Endothelial cell of umbilical vein (primary cell): ENCODE results near the gene TMEM138. TPM values are rescaled to one million over a fixed set of nuclear protein-coding genes. Genes with fewer than 3 reads are reported as not detected.

Experiments
- BruUV-seq: library from RNA; stranded (reverse); fragments of 400-500 nt; replicated peaks from 2 replicates; lab custom pipeline; 2021; lab: Mats Ljungman, UMichigan
- CTCF ChIA-PET: fragments of 300-600, 350-600 bp; sonication (Branson Sonifier 250); formaldehyde crosslinking; loops from one replicate; lab custom pipeline; 2021; ENCODE audit warnings: antibody characterized with exemption, inconsistent platforms; lab: Charles Lee
- POLR2A ChIA-PET: fragments of 300-600, 350-600 bp; sonication (Branson Sonifier 250); formaldehyde crosslinking; loops from one replicate; lab custom pipeline; 2021; ENCODE audit warnings: antibody characterized with exemption, inconsistent platforms; lab: Charles Lee
- DNase-seq: peaks from one replicate; pipeline ENCODE4 v3.0.0-alpha.2; 2011; ENCODE audit warnings: low read depth, low spot score
- FAIRE-seq: peaks from 2 replicates; lab custom pipeline; 2011; peaks lifted over from hg19 to GRCh38; lab: Jason Lieb, UNC
- H2AFZ ChIP-seq: 2 replicates; pipeline ENCODE4 v1.6.0; 2012; ENCODE audit warnings: low read depth, low read length, control low read depth, inconsistent platforms
- H3K27ac ChIP-seq: 2 replicates; pipeline ENCODE4 v1.5.1; 2011; ENCODE audit warnings: low read depth, mild to moderate bottlenecking, control low read depth, low read length, moderate library complexity; ENCODE audit not compliant: insufficient read depth
- H3K27me3 ChIP-seq, 2 experiments: 2 replicates each; pipeline versions ENCODE4 v1.6.0 to v1.6.1; 2011; ENCODE audit warnings: low read length in 2 of 2, mixed read lengths in 1 of 2; ENCODE audit not compliant: control insufficient read depth in 2 of 2, insufficient read depth in 2 of 2
- H3K36me3 ChIP-seq, 2 experiments: 2 replicates in 1 of 2; 3 replicates in 1 of 2; pipeline ENCODE4 v1.5.1; 2011; ENCODE audit warnings: low read length in 2 of 2, mild to moderate bottlenecking in 1 of 2, moderate library complexity in 1 of 2; ENCODE audit not compliant: control insufficient read depth in 2 of 2, insufficient read depth in 2 of 2; ENCODE audit errors: extremely low read depth in 1 of 2
- H3K4me1 ChIP-seq: 3 replicates; pipeline ENCODE4 v1.5.1; 2011; ENCODE audit warnings: mild to moderate bottlenecking, low read length; ENCODE audit not compliant: control insufficient read depth, insufficient read depth; ENCODE audit errors: extremely low read depth
- H3K4me2 ChIP-seq: 2 replicates; pipeline ENCODE4 v1.6.1; 2011; ENCODE audit warnings: low read length, control low read depth, mixed read lengths; ENCODE audit not compliant: insufficient read depth
- H3K4me3 ChIP-seq, 3 experiments: fragments of 200-600 bp in 1 of 3; sonication (generic), shearing (Covaris generic) in 1 of 3; replicated peaks in 1 of 3; 2 replicates each; pipeline ENCODE4 v1.5.1; 2011 to 2016; ENCODE audit warnings: control low read depth in 3 of 3, low read length in 3 of 3, mild to moderate bottlenecking in 2 of 3, inconsistent platforms in 1 of 3, low read depth in 1 of 3, moderate library complexity in 1 of 3; ENCODE audit not compliant: insufficient read depth in 1 of 3
- H3K79me2 ChIP-seq: 2 replicates; pipeline ENCODE4 v1.6.0; 2012; ENCODE audit warnings: low read length, inconsistent platforms; ENCODE audit not compliant: control insufficient read depth, insufficient read depth
- H3K9ac ChIP-seq: replicated peaks from 2 replicates; pipeline ENCODE3; 2011; ENCODE audit warnings: low read length, control low read depth; ENCODE audit not compliant: insufficient read depth; ENCODE audit errors: extremely low read depth
- H3K9me1 ChIP-seq: replicated peaks from 3 replicates; pipeline ENCODE4 v1.6.0; 2011; ENCODE audit warnings: mild to moderate bottlenecking, low read length; ENCODE audit not compliant: control insufficient read depth, insufficient read depth; ENCODE audit errors: extremely low read depth
- H3K9me3 ChIP-seq: replicated peaks from 2 replicates; pipeline ENCODE4 v1.5.1; 2012; ENCODE audit warnings: low read length, inconsistent platforms; ENCODE audit not compliant: control insufficient read depth, insufficient read depth
- H4K20me1 ChIP-seq: replicated peaks from 2 replicates; pipeline ENCODE3; 2011; ENCODE audit warnings: mild to moderate bottlenecking, low read length; ENCODE audit not compliant: control insufficient read depth, insufficient read depth; ENCODE audit errors: extremely low read depth
- EZH2 ChIP-seq: IDR thresholded peaks from 2 replicates; pipeline ENCODE4 v1.6.1; 2012; ENCODE audit warnings: borderline replicate concordance, low read depth, mild to moderate bottlenecking, moderate library complexity, low read length, inconsistent platforms; ENCODE audit not compliant: severe bottlenecking
- FOS ChIP-seq: IDR thresholded peaks from 2 replicates; pipeline ENCODE4 v1.6.1; 2011; ENCODE audit warnings: mild to moderate bottlenecking, low read length, moderate library complexity, borderline replicate concordance; ENCODE audit not compliant: insufficient read depth
- GATA2 ChIP-seq: IDR thresholded peaks from 2 replicates; pipeline ENCODE4 v1.7.0; 2011; ENCODE audit warnings: low read depth, mild to moderate bottlenecking, moderate library complexity, mixed read lengths, low read length; ENCODE audit not compliant: insufficient read length, insufficient read depth
- JUN ChIP-seq: IDR thresholded peaks from 2 replicates; pipeline ENCODE4 v1.6.1; 2011; ENCODE audit warnings: borderline replicate concordance, low read depth; ENCODE audit not compliant: insufficient read length, insufficient read depth
- POLR2AphosphoS5 ChIP-seq: IDR thresholded peaks from 2 replicates; pipeline ENCODE4 v1.6.1; 2012; ENCODE audit warnings: low read depth, mild to moderate bottlenecking, control low read depth, low read length, moderate library complexity; ENCODE audit not compliant: insufficient read depth
- dilution Hi-C: fragments of 300-500 bp; cut with MboI; formaldehyde crosslinking; loops from one replicate; pipeline ENCODE4 v1.15.0; 2019; ENCODE audit warnings: low sequenced_read_pairs; ENCODE audit not compliant: extremely low pct_ligation_motif_present
- intact Hi-C: fragments of 100-400 bp; cut with micrococcal nuclease; formaldehyde crosslinking; loops from one replicate; pipeline ENCODE4 v1.10.0; 2022
- polyA plus RNA-seq, 4 experiments: library from polyadenylated mRNA; depleted of rRNA in 3 of 4; stranded (reverse) in 3 of 4; unstranded in 1 of 4; fragments of >200 nt; gene quantifications; 2 replicates each; pipeline versions ENCODE4 v1.2.1 to v1.2.3, GENCODE V29; 2011 to 2012; ENCODE audit warnings: missing spikeins in 1 of 4
- total RNA-seq: library from RNA; stranded (reverse); gene quantifications from 2 replicates; pipeline ENCODE4 v1.2.3, GENCODE V29; 2021
- TF ChIP-seq, protein P1 (sequence below), 2 donors: IDR thresholded peaks; 1 replicate in 1 of 2; 2 replicates in 1 of 2; pipeline ENCODE4 v1.5.1; 2011; ENCODE audit warnings: low read length in 2 of 2, mild to moderate bottlenecking in 2 of 2, moderate library complexity in 2 of 2, control low read depth in 1 of 2, inconsistent platforms in 1 of 2, low read depth in 1 of 2; ENCODE audit not compliant: insufficient read depth in 1 of 2; ENCODE audit errors: extremely low read depth in 1 of 2
- TF ChIP-seq, protein P2 (sequence below): IDR thresholded peaks from 2 replicates; pipeline ENCODE4 v1.6.1; 2011; ENCODE audit not compliant: insufficient read depth, insufficient read length

The TMEM138 gene
- total and polyA plus RNA-seq, 2 donors (not counting 3 experiments of a cell fraction or from before 2014, with no cell fraction given), result 37.9 to 60.0 TPM

DNA sequence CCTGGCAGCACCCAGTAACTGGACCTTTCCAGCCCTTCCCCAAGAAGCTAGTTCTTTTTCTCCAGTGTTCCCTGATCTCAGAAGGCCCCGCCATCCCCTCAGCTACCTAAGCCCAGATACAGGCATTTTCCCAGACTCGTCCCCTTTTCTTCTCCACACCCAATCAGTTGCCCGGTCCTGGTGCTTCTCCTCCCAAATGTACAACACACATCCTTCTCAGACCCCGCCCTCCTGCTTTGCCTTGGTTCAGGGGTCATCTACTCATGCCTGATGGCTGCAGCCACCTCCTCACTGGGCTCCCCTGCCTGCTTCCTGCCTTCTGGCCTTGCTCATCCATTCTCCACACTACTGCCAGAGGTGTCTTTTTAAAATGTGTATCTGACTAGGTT lies 22.7 kb upstream of the TMEM138 start:
- Histone ChIP-seq H3K27ac (no peak overlapping the region), H3K9ac (no peak overlapping the region), H3K27me3 (no peaks in the 10 kb centered on the region), H3K9me3 (no peaks in the 10 kb centered on the region), H4K20me1 (no peaks in the 10 kb centered on the region), H3K4me3 (no peak overlapping the region), H2AFZ (no peak overlapping the region), H3K4me2 (no peak overlapping the region), H3K9me1 (no peaks in the 10 kb centered on the region), H3K79me2 (no peaks in the 10 kb centered on the region), H3K4me1 (no peaks in the 10 kb centered on the region), H3K36me3 (peaks cover 0 to 2% of the 10 kb centered on the region in 2 experiments)
- intact Hi-C loops, result loop anchor here (10.0 kb wide), 1 partner anchor 85 kb away; no protein-coding TSS in a partner anchor
- TF ChIP-seq JUN (no peak), EZH2 (no peak), GATA2 (no peak), FOS (no peak), POLR2AphosphoS5 (no peak)
- TF ChIP-seq, protein P1, sequence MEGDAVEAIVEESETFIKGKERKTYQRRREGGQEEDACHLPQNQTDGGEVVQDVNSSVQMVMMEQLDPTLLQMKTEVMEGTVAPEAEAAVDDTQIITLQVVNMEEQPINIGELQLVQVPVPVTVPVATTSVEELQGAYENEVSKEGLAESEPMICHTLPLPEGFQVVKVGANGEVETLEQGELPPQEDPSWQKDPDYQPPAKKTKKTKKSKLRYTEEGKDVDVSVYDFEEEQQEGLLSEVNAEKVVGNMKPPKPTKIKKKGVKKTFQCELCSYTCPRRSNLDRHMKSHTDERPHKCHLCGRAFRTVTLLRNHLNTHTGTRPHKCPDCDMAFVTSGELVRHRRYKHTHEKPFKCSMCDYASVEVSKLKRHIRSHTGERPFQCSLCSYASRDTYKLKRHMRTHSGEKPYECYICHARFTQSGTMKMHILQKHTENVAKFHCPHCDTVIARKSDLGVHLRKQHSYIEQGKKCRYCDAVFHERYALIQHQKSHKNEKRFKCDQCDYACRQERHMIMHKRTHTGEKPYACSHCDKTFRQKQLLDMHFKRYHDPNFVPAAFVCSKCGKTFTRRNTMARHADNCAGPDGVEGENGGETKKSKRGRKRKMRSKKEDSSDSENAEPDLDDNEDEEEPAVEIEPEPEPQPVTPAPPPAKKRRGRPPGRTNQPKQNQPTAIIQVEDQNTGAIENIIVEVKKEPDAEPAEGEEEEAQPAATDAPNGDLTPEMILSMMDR (IDR thresholded peaks at IDR 0.05; ENCODE audit: extremely low read depth in 1 of 2, insufficient read depth in 1 of 2, low read depth in 1 of 2, low read length in 2 of 2), result no peak
- TF ChIP-seq, protein P2, sequence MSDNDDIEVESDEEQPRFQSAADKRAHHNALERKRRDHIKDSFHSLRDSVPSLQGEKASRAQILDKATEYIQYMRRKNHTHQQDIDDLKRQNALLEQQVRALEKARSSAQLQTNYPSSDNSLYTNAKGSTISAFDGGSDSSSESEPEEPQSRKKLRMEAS, result no peak
- dilution Hi-C loops, result no loop called here
- ChIA-PET CTCF (interaction anchor here (8.0 kb wide), 1 partner anchor 45 kb away, joined by 345 read pairs; no protein-coding TSS in a partner anchor), POLR2A (no interaction called here)
- DNase-seq (no peak), FAIRE-seq (no peak)
- BruUV-seq, result no TSS peak
